ENCODE measurements around the gene FBLIM1. TPM values are rescaled to one million over a fixed set of nuclear protein-coding genes. Genes with fewer than 3 reads are reported as not detected.

The FBLIM1 gene
- total RNA-seq, 4 donors from 2014 or later, result 140 to 411 (median 311) TPM

DNA sequence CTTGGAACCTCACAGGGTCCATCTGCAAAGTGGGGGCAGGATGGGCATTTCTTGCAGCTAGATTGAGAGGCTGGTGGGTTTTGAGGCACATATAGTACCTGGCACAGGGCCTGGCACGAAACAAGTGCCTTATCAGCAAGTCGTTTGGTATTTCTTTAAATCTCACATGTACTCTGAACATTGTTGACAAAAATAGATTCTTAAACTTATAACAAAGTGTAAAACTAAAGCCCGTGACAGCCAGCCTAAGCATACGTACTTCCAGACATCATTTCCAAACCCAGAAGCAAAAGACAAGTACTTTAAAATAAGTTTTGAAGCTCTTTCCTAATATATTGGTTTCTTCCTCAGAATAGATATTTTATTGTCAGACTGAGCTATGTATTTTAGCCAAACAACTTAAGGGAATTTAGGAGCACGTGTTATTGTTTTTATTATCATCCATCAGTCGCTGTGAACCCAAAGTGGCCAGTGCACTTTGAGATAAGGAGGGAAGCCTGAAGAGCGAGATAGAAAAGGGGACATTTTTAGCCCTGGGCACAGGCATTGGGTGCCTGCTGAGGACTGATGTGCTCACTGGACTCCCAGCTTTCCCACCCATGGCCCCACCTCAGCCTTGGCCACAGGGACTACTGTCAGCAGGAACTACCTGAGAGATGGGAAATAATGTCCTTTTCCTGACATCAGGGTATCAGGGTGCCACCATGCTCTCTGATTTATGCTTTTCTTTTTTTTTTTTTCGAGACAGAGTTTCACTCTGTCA, 3.0 kb downstream of the FBLIM1 start:
- no peak for DNase-seq
- intact Hi-C loops (cut with DNase I; ENCODE audit: low total_unique reads) (no loop called here), in situ Hi-C loops (cut with MboI; ENCODE audit: low pct_ligation_motif_present in 1 of 4, low pct_unique_long_range_greater_than_20kb in 1 of 4, low sequenced_read_pairs in 3 of 4) (no loop called here)
- TF ChIP-seq, protein P1, sequence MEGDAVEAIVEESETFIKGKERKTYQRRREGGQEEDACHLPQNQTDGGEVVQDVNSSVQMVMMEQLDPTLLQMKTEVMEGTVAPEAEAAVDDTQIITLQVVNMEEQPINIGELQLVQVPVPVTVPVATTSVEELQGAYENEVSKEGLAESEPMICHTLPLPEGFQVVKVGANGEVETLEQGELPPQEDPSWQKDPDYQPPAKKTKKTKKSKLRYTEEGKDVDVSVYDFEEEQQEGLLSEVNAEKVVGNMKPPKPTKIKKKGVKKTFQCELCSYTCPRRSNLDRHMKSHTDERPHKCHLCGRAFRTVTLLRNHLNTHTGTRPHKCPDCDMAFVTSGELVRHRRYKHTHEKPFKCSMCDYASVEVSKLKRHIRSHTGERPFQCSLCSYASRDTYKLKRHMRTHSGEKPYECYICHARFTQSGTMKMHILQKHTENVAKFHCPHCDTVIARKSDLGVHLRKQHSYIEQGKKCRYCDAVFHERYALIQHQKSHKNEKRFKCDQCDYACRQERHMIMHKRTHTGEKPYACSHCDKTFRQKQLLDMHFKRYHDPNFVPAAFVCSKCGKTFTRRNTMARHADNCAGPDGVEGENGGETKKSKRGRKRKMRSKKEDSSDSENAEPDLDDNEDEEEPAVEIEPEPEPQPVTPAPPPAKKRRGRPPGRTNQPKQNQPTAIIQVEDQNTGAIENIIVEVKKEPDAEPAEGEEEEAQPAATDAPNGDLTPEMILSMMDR (IDR thresholded peaks at IDR 0.05), result no peak
- TF ChIP-seq POLR2A (IDR thresholded peaks at IDR 0.05), result no peak
- H3K36me3 ChIP-seq, result no peaks in the 10 kb centered on the region
- peaks cover 13 to 83% (median 50%) of the 10 kb centered on the region in 4 donors for H3K4me1 ChIP-seq
- 49 to 60% methylated on average over 8 of the region's 8 CpGs for WGBS, 2 donors (ENCODE audit: low coverage in 1 of 2)
- peak overlapping the region; percentile 71 to 87 (median 85) for H3K27ac ChIP-seq
- no peaks in the 10 kb centered on the region for H3K9me3 ChIP-seq
- H3K4me3 ChIP-seq, result no peak overlapping the region
- H3K27me3 ChIP-seq, result peaks cover 20% of the 10 kb centered on the region

DNA sequence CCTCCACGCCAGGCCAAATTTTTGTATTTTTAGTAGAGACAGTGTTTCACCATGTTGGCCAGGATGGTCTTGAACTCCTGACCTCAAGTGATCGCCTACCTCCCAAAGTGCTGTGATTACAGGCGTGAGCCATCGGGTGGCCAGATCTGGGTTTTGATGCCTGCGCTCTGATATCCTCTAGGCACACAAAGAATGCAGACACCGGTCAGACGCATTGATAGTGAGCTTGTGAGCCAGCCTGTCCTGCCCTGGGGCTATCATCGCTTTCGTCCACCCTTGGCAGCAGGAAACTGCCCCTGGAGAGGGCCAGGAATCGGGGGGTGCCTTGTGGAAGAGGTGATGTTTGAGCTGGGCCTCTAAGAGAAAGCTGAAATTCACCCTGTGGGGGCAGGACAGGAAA, 4.0 kb downstream of the FBLIM1 start:
- 76 to 100% methylated on average over 3 to 10 of the region's 10 CpGs for WGBS, 2 donors (ENCODE audit: low coverage in 1 of 2)
- peaks cover 0 to 5% (median 2%) of the 10 kb centered on the region in 4 donors for H3K36me3 ChIP-seq
- H3K4me3 ChIP-seq, result no peak overlapping the region
- intact Hi-C loops (cut with DNase I; ENCODE audit: low total_unique reads) (no loop called here), in situ Hi-C loops (cut with MboI; ENCODE audit: low pct_ligation_motif_present in 1 of 4, low pct_unique_long_range_greater_than_20kb in 1 of 4, low sequenced_read_pairs in 3 of 4) (no loop called here)
- peak overlapping the region in 3 of 4 donors; percentile 83 to 87 (median 83) for H3K27ac ChIP-seq
- TF ChIP-seq POLR2A (IDR thresholded peaks at IDR 0.05) (no peak), EP300 (IDR thresholded peaks at IDR 0.05; ENCODE audit: low read depth) (no peak), POLR2AphosphoS5 (IDR thresholded peaks at IDR 0.05) (no peak)
- TF ChIP-seq, protein P1 (IDR thresholded peaks at IDR 0.05), result no peak
- H3K27me3 ChIP-seq, result peaks cover 17% of the 10 kb centered on the region
- H3K4me1 ChIP-seq, result peaks cover 13 to 73% (median 49%) of the 10 kb centered on the region in 4 donors
- H3K9me3 ChIP-seq, result no peaks in the 10 kb centered on the region
- no peak for DNase-seq

DNA sequence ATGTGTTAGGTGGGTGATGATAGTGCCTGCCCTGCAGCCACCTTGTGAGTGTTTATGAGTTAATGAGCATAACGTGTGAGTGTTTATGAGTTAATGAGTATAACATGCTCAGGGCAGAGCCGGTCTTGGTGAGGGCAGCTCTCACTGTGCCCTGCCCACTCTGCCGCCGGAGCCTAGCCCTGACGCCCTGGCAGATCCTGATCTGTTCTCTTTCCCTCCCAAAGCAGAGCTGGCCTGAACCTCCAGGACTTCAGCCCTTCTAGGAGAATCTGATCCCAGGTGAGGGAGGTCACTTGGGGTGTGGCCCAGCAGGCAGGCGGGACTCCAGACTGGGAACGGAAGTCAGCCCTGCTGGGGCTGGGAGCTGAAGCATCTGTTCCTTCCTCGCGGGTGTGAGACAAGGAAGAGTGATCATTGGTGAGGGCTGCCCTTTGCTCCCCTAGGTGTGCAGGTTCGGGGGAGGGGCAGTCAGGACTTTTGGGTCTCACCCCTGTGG, 5.7 kb downstream of the FBLIM1 start:
- 43 to 60% methylated on average over 3 to 7 of the region's 10 CpGs for WGBS, 2 donors (ENCODE audit: low coverage in 1 of 2)
- intact Hi-C loops (cut with DNase I; ENCODE audit: low total_unique reads), result no loop called here
- peak; percentile 88 for DNase-seq
- TF ChIP-seq, protein P1 (IDR thresholded peaks at IDR 0.05), result no peak
- TF ChIP-seq POLR2A (IDR thresholded peaks at IDR 0.05) (no peak), EP300 (IDR thresholded peaks at IDR 0.05; ENCODE audit: low read depth) (no peak), POLR2AphosphoS5 (IDR thresholded peaks at IDR 0.05) (peak; percentile 24 to 81 (median 68))
- Histone ChIP-seq H3K27ac (peak overlapping the region; percentile 80 to 83 (median 82)), H3K4me3 (no peak overlapping the region), H3K9me3 (no peaks in the 10 kb centered on the region), H3K27me3 (peaks cover 4% of the 10 kb centered on the region), H3K36me3 (peaks cover 0 to 15% (median 5%) of the 10 kb centered on the region in 4 donors), H3K4me1 (peaks cover 13 to 57% (median 32%) of the 10 kb centered on the region in 4 donors)
- in situ Hi-C loops (cut with MboI; ENCODE audit: low pct_ligation_motif_present in 1 of 4, low pct_unique_long_range_greater_than_20kb in 1 of 4, low sequenced_read_pairs in 3 of 4), result no loop called here

DNA sequence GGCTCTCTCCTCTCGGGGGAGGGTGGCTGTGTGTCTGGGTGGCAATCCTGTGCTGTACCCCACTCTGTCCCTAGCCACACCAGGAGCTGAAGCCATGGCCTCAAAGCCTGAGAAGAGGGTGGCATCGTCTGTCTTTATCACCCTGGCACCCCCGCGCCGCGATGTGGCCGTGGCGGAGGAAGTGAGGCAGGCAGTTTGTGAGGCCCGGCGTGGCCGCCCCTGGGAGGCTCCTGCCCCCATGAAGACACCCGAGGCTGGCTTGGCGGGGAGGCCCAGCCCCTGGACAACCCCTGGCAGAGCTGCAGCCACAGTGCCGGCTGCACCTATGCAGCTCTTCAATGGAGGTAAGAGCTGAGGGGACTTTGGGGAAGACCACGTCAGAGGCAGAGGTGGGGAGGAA, 6.3 kb downstream of the FBLIM1 start:
- in situ Hi-C loops (cut with MboI; ENCODE audit: low pct_ligation_motif_present in 1 of 4, low pct_unique_long_range_greater_than_20kb in 1 of 4, low sequenced_read_pairs in 3 of 4) (no loop called here), intact Hi-C loops (cut with DNase I; ENCODE audit: low total_unique reads) (no loop called here)
- TF ChIP-seq, protein P1 (IDR thresholded peaks at IDR 0.05), result no peak
- TF ChIP-seq POLR2AphosphoS5 (IDR thresholded peaks at IDR 0.05) (no peak), EP300 (IDR thresholded peaks at IDR 0.05; ENCODE audit: low read depth) (no peak), POLR2A (IDR thresholded peaks at IDR 0.05) (no peak)
- Histone ChIP-seq H3K36me3 (peaks cover 0 to 17% (median 7%) of the 10 kb centered on the region in 4 donors), H3K9me3 (no peaks in the 10 kb centered on the region), H3K4me1 (peaks cover 13 to 51% (median 27%) of the 10 kb centered on the region in 4 donors), H3K27ac (peak overlapping the region; percentile 80 to 83 (median 82)), H3K27me3 (no peaks in the 10 kb centered on the region), H3K4me3 (no peak overlapping the region)
- 67 to 71% methylated on average over 1 to 15 of the region's 15 CpGs for WGBS, 2 donors (ENCODE audit: low coverage in 1 of 2)
- no peak for DNase-seq
